Activated T-helper 1 cell treated with anti-CD3 and anti-CD28 coated beads, Interleukin-2, amount 50 U/mL, for 16 hours (primary cell): Measurements from ENCODE around the gene C9orf78.

ENCODE experiments used
- DNase-seq, 2 donors: peaks; one replicate each; pipeline ENCODE4 v3.0.0-alpha.2; 2020; ENCODE audit warnings: low read depth in 1 of 2, low spot score in 1 of 2

The C9orf78 gene

DNA sequence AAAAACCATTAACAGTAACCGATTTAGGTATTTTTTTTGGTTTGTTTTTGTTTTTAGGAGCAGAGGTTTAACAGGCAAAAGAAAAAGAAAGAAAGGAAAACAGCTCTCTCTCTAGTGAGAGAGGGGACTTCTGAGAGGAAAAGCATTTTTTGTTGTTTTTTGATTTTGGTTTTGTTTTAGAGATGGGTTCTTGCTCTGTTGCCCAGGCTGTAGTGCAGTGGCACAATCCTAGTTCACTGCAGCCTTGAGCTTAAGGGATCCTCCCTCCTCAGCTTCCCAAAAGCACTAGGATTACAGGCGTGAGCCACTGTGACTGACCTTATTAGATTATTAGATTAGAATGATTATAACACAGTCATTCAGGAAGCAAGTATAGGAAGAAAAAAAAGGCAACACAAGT, 10.3 kb upstream of the C9orf78 start:
- DNase-seq, result no peak

- no peak for DNase-seq
Observed at GRCh38 chr9:129841071-129841470, 6.0 kb upstream of the C9orf78 start.

DNA sequence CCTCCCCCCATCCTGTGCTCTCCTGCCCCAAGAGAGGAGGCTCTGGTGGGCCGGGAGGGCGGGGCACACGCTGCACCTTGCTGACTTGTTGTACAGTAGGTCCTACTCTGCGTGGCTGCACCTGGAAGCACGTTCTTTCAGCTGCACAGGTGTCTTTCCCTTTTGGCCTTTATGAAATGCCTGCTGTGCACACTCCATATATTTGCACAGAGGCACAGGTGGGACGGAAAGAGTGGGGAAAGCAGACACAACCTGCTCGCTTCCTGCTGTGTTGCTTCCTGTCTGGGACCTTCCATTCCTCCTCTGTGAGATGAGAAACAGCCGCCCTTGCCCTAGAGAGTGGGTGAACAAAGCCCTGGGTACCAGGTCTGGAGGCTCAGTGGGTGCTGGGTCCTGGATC, 5.0 kb upstream of the C9orf78 start:
- no peak for DNase-seq

DNA sequence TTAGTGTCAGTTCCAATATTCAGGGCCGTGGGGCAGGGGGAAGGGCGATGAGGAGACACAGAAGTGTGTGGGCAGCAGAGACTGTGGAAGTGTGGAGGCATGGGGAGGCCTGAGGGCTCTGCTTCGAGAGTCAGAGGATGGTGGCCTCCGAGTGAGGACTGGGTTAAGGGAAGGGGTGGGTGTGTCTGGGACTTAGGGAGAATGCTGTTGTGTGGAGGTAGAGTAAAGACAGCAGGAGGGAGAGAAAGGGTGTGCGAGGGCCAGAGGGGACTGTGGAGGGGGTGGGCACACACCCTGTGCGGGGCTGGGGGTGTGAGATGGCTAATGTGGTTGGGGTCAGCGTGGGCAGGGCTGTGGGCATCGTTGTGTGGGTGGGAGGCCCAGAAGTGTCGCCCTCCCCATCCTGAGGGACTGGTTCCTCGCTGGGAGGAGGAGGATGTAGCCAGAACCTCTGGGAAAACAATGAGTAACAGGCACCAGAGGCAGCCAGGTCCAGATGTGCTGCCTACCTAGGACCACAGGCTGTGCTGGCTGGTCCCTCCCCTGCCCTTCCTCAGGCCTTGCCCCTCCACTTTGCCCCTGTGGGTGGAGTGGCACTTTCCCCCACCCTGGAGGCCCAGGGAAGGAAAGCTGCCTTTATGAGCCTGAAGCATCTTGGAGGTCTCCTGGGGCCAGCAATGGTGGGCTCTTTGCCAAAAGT, 4.4 kb upstream of the C9orf78 start:
- no peak for DNase-seq

- no peak for DNase-seq
Observed at GRCh38 chr9:129838707-129839259, 3.7 kb upstream of the C9orf78 start.

DNA sequence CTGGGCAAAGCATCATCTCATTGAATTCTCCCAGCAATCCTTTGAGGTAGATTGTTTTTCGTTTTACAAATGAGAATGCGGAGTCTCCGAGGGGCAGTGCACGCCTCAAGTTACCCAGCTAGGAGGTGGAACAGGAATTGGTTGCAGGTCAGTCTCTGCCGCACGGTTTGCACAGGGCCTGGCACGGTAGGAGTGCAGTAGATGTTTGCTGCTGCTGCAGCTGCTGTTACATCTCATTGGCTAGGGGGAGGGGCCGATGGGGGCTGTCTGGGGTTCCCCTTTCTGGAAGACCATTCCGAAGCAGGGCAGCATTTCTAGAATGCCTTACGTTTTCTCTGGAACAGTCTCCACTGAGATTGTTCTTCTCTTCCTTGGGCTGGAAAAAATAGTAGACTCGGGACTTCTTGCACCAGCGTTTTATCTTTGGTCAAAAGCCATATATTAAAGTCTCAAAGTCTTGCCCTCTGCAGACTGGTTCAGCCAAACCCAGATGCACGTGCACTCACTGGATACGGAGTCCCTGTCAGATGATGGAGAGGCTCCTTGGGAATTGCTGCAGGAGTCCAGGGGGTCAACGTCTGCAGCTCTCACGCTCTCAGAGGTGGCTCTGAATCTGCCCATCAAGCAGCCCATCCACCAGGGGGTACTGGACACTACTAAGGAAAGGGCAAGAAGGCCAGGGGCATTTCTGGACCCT, 1.4 kb upstream of the C9orf78 start:
- DNase-seq, result peak in 1 of 2 donors; percentile 16

DNA sequence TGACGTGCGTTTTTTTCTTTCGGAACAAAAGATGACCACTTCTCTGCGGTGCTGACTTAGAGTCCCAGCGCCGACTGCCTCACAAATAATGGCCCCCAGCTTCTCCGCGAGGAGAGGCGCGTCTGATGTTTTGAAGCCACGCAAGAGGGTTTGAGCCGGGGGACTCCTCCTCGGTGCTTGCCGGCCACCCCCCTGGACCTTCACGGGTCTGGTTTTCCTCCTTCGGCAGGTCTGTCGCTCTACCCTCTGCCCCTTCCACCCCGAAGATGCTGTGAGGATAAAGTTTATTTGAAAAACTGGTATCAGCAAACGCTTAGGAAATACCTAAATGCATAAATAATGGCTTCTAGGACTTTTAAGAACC, 767 bp upstream of the C9orf78 start:
- DNase-seq, result no peak

DNA sequence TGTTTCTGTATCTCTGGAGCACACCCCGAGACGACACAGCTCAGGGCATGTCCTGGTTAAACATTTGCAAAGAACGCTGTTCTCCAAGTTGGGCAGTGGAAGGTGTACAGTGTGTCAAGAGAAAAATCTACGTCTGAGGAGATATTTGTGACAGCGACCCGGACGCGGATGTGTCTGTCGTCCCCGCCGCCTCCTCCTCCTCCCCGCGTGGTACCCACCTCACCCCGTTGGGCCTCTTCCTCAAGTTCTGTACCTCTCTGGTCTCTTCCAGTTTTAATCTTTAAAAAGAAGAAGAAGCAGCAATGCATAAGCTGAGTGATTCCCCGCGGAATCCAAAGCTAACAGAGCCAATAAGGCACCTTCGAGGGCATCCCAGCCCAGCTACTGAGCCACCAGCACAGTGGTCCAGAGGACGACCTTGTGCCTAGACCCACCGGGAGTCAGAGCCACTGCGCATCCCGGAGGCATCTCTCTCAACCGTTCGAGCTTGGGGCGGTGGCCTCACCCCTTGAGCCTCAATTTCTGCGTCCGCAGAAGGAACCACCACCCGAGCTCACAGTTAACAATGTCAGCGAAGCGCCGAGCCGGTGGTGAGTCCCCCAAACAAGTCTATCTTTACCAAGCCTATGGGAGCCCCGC, 467 bp downstream of the C9orf78 start:
- DNase-seq, result no peak

DNA sequence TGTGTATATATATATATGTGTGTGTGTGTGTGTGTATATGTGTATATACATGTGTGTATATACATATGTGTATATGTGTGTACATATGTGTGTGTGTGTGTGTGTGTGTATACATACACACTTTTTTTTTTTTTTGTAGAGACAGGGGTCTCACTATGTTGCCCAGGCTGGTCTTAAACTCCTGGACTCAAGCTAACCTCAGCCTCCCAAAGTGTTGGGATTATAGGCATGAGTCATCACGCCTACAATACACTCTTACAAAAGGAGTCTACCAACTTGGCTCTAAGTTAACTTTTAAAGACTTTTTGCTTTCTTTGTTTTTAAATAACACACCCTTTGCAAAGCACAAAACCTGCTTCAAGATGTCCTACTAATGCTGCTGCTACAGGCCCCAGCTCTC, 2.1 kb downstream of the C9orf78 start:
- no peak for DNase-seq

DNA sequence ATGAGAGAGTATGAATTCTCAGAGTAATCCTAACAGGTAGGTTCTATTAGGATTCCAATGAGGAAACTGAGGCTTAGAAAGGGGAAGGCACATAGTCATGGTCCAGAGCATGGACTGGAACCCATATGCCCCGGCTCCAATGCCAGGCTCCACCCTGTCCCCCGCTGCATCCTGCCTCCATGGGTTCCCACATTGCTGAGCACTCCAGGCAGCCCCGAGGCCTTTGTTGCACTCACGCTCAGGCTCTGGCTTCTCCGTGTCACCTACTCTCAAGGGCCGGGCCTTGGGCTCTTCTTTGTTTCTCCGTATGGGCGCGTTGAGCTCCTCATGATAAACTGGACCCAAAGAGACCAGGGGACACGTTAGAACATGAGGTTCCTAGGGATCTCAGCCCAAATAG, 6.1 kb downstream of the C9orf78 start:
- no peak for DNase-seq

- DNase-seq, result no peak
Observed at GRCh38 chr9:129828051-129828450, 7.0 kb downstream of the C9orf78 start.

DNA sequence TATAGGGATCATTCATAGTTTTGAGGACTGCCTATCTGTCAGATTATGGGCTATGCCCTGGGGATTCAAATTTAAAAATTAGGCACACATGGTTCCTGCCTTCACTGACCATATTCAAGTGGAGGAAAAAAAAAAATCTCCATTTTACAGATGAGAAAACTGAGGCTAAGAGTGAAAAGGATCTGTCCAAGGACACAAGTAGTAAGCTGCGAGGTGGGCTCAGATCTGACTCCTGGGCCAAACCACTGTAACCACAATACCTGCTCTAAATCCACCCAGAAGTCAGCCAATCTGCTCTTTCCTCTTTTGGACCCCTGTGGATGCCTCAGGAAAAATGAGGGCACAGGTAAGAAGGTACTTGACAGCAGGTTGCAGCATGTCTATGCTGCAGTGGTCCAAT, 8.3 kb downstream of the C9orf78 start:
- no peak for DNase-seq

DNA sequence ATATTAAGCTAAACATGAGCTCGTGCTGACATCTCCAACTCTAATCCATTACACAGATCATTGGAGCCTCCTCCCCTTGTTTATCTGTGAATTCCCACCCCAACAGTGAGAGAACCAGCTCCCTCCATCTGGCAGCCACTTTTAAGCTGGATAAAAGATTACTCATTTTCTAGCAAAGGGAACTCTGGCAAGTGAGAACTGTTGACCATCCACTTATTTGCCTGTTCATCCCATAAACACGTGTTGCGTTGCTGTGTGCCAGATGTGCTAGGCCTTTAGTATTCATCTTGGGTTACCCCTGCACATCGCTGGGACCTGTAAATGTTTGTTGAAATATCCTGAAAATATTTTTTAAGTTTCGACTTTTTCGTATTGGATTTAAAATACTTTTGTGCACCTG, 8.7 kb downstream of the C9orf78 start:
- no peak for DNase-seq

DNA sequence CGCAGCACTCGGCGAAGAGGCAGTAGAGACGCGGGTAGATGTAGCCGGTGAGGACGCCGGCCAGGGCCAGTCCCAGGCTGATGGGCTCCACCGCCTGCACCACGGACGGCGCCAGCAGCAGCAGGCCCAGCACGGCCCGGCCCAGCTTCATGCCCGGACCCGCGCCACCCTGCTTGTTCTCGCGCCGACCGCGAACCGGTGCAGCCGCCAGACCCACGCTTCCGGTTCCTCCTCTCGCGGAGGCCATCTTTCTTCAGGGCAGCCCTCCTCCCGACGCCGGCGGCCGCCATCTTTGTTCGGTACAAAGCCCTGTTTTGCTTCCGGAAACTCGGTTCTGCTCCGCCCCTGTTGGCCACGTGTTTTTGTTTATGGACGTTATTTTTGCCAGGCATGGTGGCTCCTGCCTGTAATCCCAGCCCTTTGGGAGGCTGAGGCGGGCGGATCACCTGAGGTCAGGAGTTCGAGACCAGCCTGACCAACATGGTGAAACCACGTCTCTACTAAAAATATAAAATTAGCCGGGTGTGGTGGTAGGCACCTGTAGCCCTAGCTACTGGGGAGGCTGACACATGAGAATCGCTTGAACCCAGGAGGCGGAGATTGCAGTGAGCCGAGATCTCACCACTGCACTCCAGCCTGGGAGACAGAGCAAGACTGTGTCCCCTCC, 11.0 kb downstream of the C9orf78 start, which contains the start of gene TOR1A:
TOR1A (minus strand) TSS at position 202 of the 667 bp plus-strand sequence; CDS start at position 151, 51 bp downstream.
- DNase-seq, result peak; percentile 84 to 86

GRCh38 chr9:129823542-129823934, 11.5 kb downstream of the C9orf78 start:
- DNase-seq, result no peak

- DNase-seq, result no peak
Observed at GRCh38 chr9:129822898-129823541, 12.1 kb downstream of the C9orf78 start.

DNA sequence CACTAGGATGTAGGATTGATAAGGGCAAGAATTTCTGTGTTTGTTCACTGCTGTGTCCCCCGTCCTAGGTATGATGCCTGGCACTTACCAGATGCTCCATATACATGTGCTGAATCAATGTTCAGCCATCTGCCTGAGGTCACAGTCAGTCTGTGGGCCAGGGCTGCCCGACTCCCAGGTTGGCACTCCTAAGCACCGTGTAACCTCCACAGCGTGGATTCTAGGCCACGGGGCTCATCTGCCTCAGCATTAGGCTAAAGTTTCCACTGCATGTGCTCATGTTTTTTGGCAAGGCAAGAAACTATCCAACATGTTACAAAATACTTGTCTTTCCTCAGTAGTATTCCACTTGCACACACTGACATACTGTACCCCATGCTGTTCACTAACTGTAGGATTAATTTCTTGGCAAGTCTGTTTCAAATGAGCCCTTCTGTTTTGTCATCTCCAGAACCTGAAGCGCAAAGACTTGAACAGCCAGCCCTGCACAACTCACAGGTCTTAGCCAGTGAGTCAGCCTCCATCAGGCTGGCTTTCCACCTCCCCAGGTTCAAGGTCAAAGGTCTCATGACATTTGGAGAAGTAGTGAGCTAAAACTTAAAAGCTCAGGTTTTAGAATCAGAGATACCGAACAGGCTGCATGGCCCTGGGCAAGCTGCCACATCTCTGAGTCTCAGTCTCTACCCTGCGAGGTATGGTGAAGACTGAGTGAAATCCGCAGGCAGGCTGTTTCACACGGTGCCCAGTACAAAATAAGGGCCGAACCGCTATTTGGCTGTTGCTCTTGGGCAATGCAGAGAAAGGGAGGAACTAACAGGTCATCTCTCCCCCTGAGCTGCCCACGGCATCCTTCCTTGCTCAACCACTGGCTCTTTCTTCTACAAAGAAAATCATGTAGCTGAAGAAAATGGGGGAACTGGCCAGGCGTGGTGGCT, 18.3 kb downstream of the C9orf78 start:
- no peak for DNase-seq

DNA sequence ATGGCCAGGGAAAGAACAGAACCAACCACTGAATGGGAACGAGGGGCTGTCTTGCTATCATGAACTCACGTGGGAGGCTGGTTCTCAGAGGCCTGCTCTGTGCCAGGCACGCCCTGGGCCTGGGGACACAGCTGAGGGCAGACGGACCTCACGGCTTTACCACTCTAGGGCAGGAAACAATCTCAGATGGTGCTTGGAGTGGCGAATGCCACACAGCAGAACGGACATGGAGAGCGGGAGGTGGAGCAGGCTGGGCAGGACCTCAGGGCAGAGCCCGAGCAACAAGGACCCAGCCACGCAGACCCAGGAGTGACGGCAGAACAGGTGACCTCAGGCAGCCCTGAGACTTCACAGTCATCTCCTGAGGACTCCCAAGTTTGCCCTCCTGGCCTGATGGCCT, 19.8 kb downstream of the C9orf78 start:
- no peak for DNase-seq

GRCh38 chr9:129814432-129815223, 20.4 kb downstream of the C9orf78 start:
- DNase-seq, result no peak
